ENCODE data around the gene AXL. TPM values are rescaled to one million over a fixed set of nuclear protein-coding genes. Genes with fewer than 3 reads are reported as not detected.
"Not testable (repeated sequence)": the region's sequence is repeated elsewhere in the genome, so short reads cannot be mapped to it uniquely, and the experiment has no call there.

AXL gene
- polyA plus RNA-seq, 2 donors, result 1.9 to 4.1 TPM

DNA sequence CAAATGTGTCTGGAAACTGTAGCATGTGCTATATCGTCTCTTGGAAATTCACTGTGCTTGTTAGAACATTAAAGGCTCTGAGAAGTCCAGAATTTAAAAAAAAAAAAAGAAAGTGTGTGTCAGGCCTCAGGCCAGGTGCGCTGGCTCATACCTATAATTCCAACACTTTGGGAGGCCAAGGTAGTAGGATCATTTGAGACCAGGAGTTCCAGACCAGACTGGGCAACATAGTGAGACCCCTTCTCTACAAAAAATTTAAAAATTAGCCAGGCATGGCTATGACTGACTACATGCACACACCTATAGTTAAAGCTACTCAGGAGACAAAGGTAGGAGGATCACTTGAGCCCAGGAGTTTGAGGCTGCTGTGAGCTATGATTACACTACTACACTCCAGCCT, 50.0 kb downstream of the AXL start:
- H3K4me1 ChIP-seq (ENCODE audit: control insufficient read depth in 2 of 2, insufficient read depth in 2 of 2, low read length in 1 of 2), result peaks cover 3 to 4% of the 10 kb centered on the region in 2 donors
- peaks cover 30 to 44% of the 10 kb centered on the region in 2 donors for H3K36me3 ChIP-seq (ENCODE audit: control insufficient read depth in 2 of 2, insufficient read depth in 2 of 2, low read length in 1 of 2)
- 95 to 99% methylated on average over 2 of the region's 2 CpGs for WGBS, 2 donors
- no peaks in the 10 kb centered on the region for H3K9me3 ChIP-seq (ENCODE audit: control insufficient read depth in 2 of 2, insufficient read depth in 1 of 2, low read depth in 1 of 2, low read length in 1 of 2)
- H3K27ac ChIP-seq (ENCODE audit: low read depth in 2 of 2, low read length in 1 of 2), result no peak overlapping the region
- no peak overlapping the region for H3K4me3 ChIP-seq (ENCODE audit: low read depth in 1 of 2, low read length in 2 of 2)
- H3K27me3 ChIP-seq (ENCODE audit: control insufficient read depth in 1 of 2, insufficient read depth in 2 of 2, low read length in 2 of 2), result no peaks in the 10 kb centered on the region

- no peak overlapping the region for H3K27ac ChIP-seq (ENCODE audit: low read depth in 2 of 2, low read length in 1 of 2)
- 93 to 94% methylated on average over 5 of the region's 5 CpGs for WGBS, 2 donors
- no peaks in the 10 kb centered on the region for H3K9me3 ChIP-seq (ENCODE audit: control insufficient read depth in 2 of 2, insufficient read depth in 1 of 2, low read depth in 1 of 2, low read length in 1 of 2)
- H3K36me3 ChIP-seq (ENCODE audit: control insufficient read depth in 2 of 2, insufficient read depth in 2 of 2, low read length in 1 of 2), result peaks cover 30 to 47% of the 10 kb centered on the region in 2 donors
- no peaks in the 10 kb centered on the region for H3K27me3 ChIP-seq (ENCODE audit: control insufficient read depth in 1 of 2, insufficient read depth in 2 of 2, low read length in 2 of 2)
- H3K4me1 ChIP-seq (ENCODE audit: control insufficient read depth in 2 of 2, insufficient read depth in 2 of 2, low read length in 1 of 2), result peaks cover 3 to 4% of the 10 kb centered on the region in 2 donors
- H3K4me3 ChIP-seq (ENCODE audit: low read depth in 1 of 2, low read length in 2 of 2), result no peak overlapping the region
Measured at GRCh38 chr19:41269571-41269970, 50.5 kb downstream of the AXL start.

- Histone ChIP-seq H3K27ac (ENCODE audit: low read depth in 2 of 2, low read length in 1 of 2) (no peak overlapping the region), H3K27me3 (ENCODE audit: control insufficient read depth in 1 of 2, insufficient read depth in 2 of 2, low read length in 2 of 2) (no peaks in the 10 kb centered on the region), H3K36me3 (ENCODE audit: control insufficient read depth in 2 of 2, insufficient read depth in 2 of 2, low read length in 1 of 2) (peaks cover 35 to 57% of the 10 kb centered on the region in 2 donors), H3K9me3 (ENCODE audit: control insufficient read depth in 2 of 2, insufficient read depth in 1 of 2, low read depth in 1 of 2, low read length in 1 of 2) (no peaks in the 10 kb centered on the region), H3K4me3 (ENCODE audit: low read depth in 1 of 2, low read length in 2 of 2) (no peak overlapping the region), H3K4me1 (ENCODE audit: control insufficient read depth in 2 of 2, insufficient read depth in 2 of 2, low read length in 1 of 2) (no peaks in the 10 kb centered on the region)
- 88 to 90% methylated on average over 6 of the region's 6 CpGs for WGBS, 2 donors
Measured at GRCh38 chr19:41273076-41273475, 54.1 kb downstream of the AXL start.

DNA sequence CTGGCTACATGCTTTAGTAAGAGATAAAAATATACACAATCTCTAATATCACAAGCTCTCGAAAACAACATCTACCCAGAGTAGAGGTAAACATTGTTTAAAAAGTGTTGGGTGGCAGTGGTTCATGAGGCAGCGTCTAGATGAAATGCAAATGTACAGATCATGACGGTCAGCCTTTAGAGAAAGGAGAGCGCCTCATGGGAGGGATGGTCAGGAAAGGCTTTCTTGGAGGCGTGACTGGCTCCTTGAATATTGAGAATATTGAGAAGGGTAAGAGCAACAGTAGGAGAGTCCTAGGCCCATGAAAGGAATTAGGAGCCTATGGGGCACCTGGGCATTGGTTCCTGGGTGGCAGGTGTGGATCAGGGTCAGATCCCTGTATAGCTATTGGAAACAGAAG, 55.8 kb downstream of the AXL start:
- Histone ChIP-seq H3K36me3 (ENCODE audit: control insufficient read depth in 2 of 2, insufficient read depth in 2 of 2, low read length in 1 of 2) (peaks cover 47 to 51% of the 10 kb centered on the region in 2 donors), H3K4me1 (ENCODE audit: control insufficient read depth in 2 of 2, insufficient read depth in 2 of 2, low read length in 1 of 2) (no peaks in the 10 kb centered on the region), H3K27ac (ENCODE audit: low read depth in 2 of 2, low read length in 1 of 2) (no peak overlapping the region), H3K9me3 (ENCODE audit: control insufficient read depth in 2 of 2, insufficient read depth in 1 of 2, low read depth in 1 of 2, low read length in 1 of 2) (no peaks in the 10 kb centered on the region), H3K4me3 (ENCODE audit: low read depth in 1 of 2, low read length in 2 of 2) (no peak overlapping the region), H3K27me3 (ENCODE audit: control insufficient read depth in 1 of 2, insufficient read depth in 2 of 2, low read length in 2 of 2) (no peaks in the 10 kb centered on the region)
- 91 to 92% methylated on average over 5 of the region's 5 CpGs for WGBS, 2 donors

DNA sequence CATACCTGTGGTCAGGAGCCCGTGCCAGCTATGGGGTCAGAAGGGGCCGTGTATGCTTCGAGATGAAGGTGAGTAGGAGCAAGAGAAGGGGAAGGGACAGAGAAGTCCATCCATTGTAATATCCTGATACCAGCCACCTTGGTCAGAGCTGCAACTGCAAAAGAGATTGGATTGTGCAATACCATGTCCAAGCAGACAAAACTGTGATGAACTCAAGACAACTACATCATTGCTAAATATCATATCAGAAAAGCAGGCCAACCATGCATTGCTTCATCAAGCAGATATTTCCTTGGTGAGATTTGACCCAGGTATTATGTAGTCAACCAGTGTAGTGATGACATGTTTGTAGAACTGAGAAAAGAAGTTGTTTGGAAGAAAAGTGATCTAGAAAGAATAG, 57.2 kb downstream of the AXL start:
- Histone ChIP-seq H3K4me3 (ENCODE audit: low read depth in 1 of 2, low read length in 2 of 2) (no peak overlapping the region), H3K36me3 (ENCODE audit: control insufficient read depth in 2 of 2, insufficient read depth in 2 of 2, low read length in 1 of 2) (peaks cover 44 to 51% of the 10 kb centered on the region in 2 donors), H3K9me3 (ENCODE audit: control insufficient read depth in 2 of 2, insufficient read depth in 1 of 2, low read depth in 1 of 2, low read length in 1 of 2) (no peaks in the 10 kb centered on the region), H3K27ac (ENCODE audit: low read depth in 2 of 2, low read length in 1 of 2) (no peak overlapping the region), H3K27me3 (ENCODE audit: control insufficient read depth in 1 of 2, insufficient read depth in 2 of 2, low read length in 2 of 2) (no peaks in the 10 kb centered on the region), H3K4me1 (ENCODE audit: control insufficient read depth in 2 of 2, insufficient read depth in 2 of 2, low read length in 1 of 2) (no peaks in the 10 kb centered on the region)
- WGBS, 2 donors, result 75 to 78% methylated on average over 3 of the region's 3 CpGs

DNA sequence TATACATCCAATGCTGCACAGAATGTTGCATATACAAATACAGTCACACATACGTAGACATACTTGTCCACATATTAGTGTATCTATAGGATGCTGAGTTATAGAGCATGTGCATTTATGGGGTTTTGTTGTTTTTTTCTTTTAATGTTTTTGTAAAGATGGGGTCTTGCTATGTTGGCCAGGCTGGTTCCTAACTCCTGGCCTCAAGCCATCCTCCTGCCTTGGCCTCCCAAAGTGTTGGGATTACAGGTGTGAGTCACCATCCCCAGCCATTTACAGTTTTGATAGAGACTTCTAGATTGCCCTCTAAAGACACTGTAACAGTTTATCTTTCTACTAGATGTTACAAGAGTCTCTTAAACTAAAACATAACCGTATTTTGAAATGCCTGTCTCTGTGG, 59.5 kb downstream of the AXL start:
- WGBS, 2 donors, result 95% methylated on average over 2 of the region's 2 CpGs
- H3K4me1 ChIP-seq (ENCODE audit: control insufficient read depth in 2 of 2, insufficient read depth in 2 of 2, low read length in 1 of 2), result no peaks in the 10 kb centered on the region

DNA sequence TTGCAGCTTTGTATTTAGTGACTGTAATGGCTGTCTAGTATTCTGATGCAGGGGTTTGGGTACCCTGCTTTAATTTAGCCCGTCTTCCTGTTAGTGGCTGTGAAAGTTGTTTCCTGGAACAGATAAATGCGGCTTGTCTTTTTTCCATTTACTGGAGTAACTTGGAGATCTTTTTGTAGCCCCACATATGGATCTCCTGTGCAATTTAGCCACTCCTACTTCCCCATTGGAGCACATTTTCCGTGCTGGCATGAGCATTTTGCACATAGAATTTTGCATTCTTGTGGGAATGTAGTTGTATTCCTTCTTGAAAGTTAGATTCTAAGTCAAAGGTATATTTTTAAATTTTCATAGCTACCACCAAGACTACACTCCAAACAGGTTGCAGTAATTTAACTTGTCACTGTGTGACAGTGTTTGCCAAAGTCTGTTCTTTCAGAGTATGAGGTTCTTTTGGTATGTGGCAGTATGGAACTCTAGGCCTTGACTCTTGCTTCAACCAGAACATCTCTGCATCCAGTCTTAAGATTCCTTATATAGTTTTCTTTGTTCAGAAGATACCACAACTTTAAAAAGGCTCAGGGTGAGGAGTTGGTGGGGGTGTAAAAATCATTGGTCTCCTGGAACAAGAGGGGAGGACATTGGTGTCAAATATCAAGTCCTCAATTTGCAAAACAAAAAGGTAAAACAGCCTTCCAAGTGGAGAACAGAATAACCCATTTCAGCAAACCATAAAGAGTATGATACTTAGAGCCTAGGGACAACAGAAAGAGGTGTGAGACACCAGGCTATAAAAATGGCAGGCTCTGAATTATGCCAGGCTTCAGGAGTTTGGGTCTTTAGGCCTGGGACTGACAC, 69.9 kb downstream of the AXL start:
- Histone ChIP-seq H3K4me1 (ENCODE audit: control insufficient read depth in 2 of 2, insufficient read depth in 2 of 2, low read length in 1 of 2) (no peaks in the 10 kb centered on the region), H3K27me3 (ENCODE audit: control insufficient read depth in 1 of 2, insufficient read depth in 2 of 2, low read length in 2 of 2) (no peaks in the 10 kb centered on the region), H3K4me3 (ENCODE audit: low read depth in 1 of 2, low read length in 2 of 2) (no peak overlapping the region), H3K27ac (ENCODE audit: low read depth in 2 of 2, low read length in 1 of 2) (no peak overlapping the region), H3K9me3 (ENCODE audit: control insufficient read depth in 2 of 2, insufficient read depth in 1 of 2, low read depth in 1 of 2, low read length in 1 of 2) (no peaks in the 10 kb centered on the region), H3K36me3 (ENCODE audit: control insufficient read depth in 2 of 2, insufficient read depth in 2 of 2, low read length in 1 of 2) (peaks cover 23 to 28% of the 10 kb centered on the region in 2 donors)
- 82 to 88% methylated on average over 3 of the region's 3 CpGs for WGBS, 2 donors

More for the DNA sequence above, 59.5 kb downstream of the AXL start:
- H3K27ac ChIP-seq (ENCODE audit: low read depth in 2 of 2, low read length in 1 of 2), result no peak overlapping the region
- no peaks in the 10 kb centered on the region for H3K27me3 ChIP-seq (ENCODE audit: control insufficient read depth in 1 of 2, insufficient read depth in 2 of 2, low read length in 2 of 2)
- H3K9me3 ChIP-seq (ENCODE audit: control insufficient read depth in 2 of 2, insufficient read depth in 1 of 2, low read depth in 1 of 2, low read length in 1 of 2), result no peaks in the 10 kb centered on the region
- peaks cover 29 to 36% of the 10 kb centered on the region in 2 donors for H3K36me3 ChIP-seq (ENCODE audit: control insufficient read depth in 2 of 2, insufficient read depth in 2 of 2, low read length in 1 of 2)
- no peak overlapping the region for H3K4me3 ChIP-seq (ENCODE audit: low read depth in 1 of 2, low read length in 2 of 2)

- not testable (repeated sequence) for H3K27me3 ChIP-seq (ENCODE audit: control insufficient read depth in 1 of 2, insufficient read depth in 2 of 2, low read length in 2 of 2); H3K4me1 ChIP-seq (ENCODE audit: control insufficient read depth in 2 of 2, insufficient read depth in 2 of 2, low read length in 1 of 2); H3K4me3 ChIP-seq (ENCODE audit: low read depth in 1 of 2, low read length in 2 of 2); H3K9me3 ChIP-seq (ENCODE audit: control insufficient read depth in 2 of 2, insufficient read depth in 1 of 2, low read depth in 1 of 2, low read length in 1 of 2); H3K27ac ChIP-seq (ENCODE audit: low read depth in 2 of 2, low read length in 1 of 2)
- WGBS, 2 donors, result 91 to 96% methylated on average over 8 of the region's 8 CpGs
- peaks cover 22 to 37% of the 10 kb centered on the region in 2 donors for H3K36me3 ChIP-seq (ENCODE audit: control insufficient read depth in 2 of 2, insufficient read depth in 2 of 2, low read length in 1 of 2)
Measured at GRCh38 chr19:41289814-41290213, 70.8 kb downstream of the AXL start.

GRCh38 chr19:41294393-41294792, 75.4 kb downstream of the AXL start:
- Histone ChIP-seq H3K36me3 (ENCODE audit: control insufficient read depth in 2 of 2, insufficient read depth in 2 of 2, low read length in 1 of 2) (peaks cover 27 to 51% of the 10 kb centered on the region in 2 donors), H3K4me1 (ENCODE audit: control insufficient read depth in 2 of 2, insufficient read depth in 2 of 2, low read length in 1 of 2) (peaks cover 0 to 6% of the 10 kb centered on the region in 2 donors), H3K27ac (ENCODE audit: low read depth in 2 of 2, low read length in 1 of 2) (no peak overlapping the region), H3K9me3 (ENCODE audit: control insufficient read depth in 2 of 2, insufficient read depth in 1 of 2, low read depth in 1 of 2, low read length in 1 of 2) (no peaks in the 10 kb centered on the region), H3K4me3 (ENCODE audit: low read depth in 1 of 2, low read length in 2 of 2) (no peak overlapping the region), H3K27me3 (ENCODE audit: control insufficient read depth in 1 of 2, insufficient read depth in 2 of 2, low read length in 2 of 2) (no peaks in the 10 kb centered on the region)
- 96 to 97% methylated on average over 10 of the region's 10 CpGs for WGBS, 2 donors

DNA sequence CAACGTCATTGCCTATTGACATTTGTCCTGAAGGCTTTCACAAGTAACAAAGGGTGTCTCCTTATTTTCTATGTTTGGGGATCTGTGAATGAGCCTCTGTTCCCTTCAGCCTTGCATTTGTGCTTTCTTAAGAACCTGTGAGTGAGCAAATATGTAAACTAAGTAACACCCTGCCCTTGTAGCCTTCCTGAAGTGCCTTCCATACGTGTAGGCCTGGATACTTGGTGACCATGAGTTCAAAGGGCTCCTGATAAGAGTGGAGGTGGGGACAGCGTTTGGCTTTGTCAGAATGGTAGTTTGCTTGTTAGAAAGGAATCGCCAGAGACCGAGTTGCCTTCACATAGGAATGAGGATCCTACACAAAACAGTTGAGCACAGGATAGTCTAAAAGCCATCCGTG, 76.5 kb downstream of the AXL start:
- H3K27ac ChIP-seq (ENCODE audit: low read depth in 2 of 2, low read length in 1 of 2), result no peak overlapping the region
- H3K36me3 ChIP-seq (ENCODE audit: control insufficient read depth in 2 of 2, insufficient read depth in 2 of 2, low read length in 1 of 2), result peaks cover 27 to 47% of the 10 kb centered on the region in 2 donors
- H3K27me3 ChIP-seq (ENCODE audit: control insufficient read depth in 1 of 2, insufficient read depth in 2 of 2, low read length in 2 of 2), result no peaks in the 10 kb centered on the region
- no peak overlapping the region for H3K4me3 ChIP-seq (ENCODE audit: low read depth in 1 of 2, low read length in 2 of 2)
- H3K4me1 ChIP-seq (ENCODE audit: control insufficient read depth in 2 of 2, insufficient read depth in 2 of 2, low read length in 1 of 2), result peaks cover 0 to 10% of the 10 kb centered on the region in 2 donors
- H3K9me3 ChIP-seq (ENCODE audit: control insufficient read depth in 2 of 2, insufficient read depth in 1 of 2, low read depth in 1 of 2, low read length in 1 of 2), result no peaks in the 10 kb centered on the region
- 55 to 71% methylated on average over 6 of the region's 6 CpGs for WGBS, 2 donors

All from esophagus (tissue), 2 donors.